RWPE1 (cell line): Measurements from ENCODE around the gene PDK2.
A peak's percentile ranks its signal among the peaks of the same experiment; 100 is the strongest.

ENCODE experiments used
- CTCF ChIA-PET: fragments of 350-600 bp; sonication (Branson Sonifier 250); formaldehyde crosslinking; extraction: SDS; loops from one replicate; lab custom pipeline; 2021; lab: Yijun Ruan, JAX
- POLR2A ChIA-PET: fragments of 400-600 bp; formaldehyde crosslinking; extraction: SDS; loops from one replicate; lab custom pipeline; 2020; ENCODE audit warnings: antibody characterized with exemption; ENCODE audit not compliant: low non-redundant PET; lab: Yijun Ruan, JAX
- DNase-seq: peaks from one replicate; pipeline ENCODE4 v3.0.0; 2012; ENCODE audit warnings: low spot score
- H3K27ac ChIP-seq: fragments of 450-650 bp; 2 replicates; pipeline ENCODE4 v1.5.1; 2017
- TF ChIP-seq, protein P1 (sequence below): fragments of 450-650 bp; conservative IDR thresholded peaks from 2 replicates; pipeline ENCODE4 v1.5.1; 2017; ENCODE audit warnings: low read depth, mild to moderate bottlenecking

The PDK2 gene

DNA sequence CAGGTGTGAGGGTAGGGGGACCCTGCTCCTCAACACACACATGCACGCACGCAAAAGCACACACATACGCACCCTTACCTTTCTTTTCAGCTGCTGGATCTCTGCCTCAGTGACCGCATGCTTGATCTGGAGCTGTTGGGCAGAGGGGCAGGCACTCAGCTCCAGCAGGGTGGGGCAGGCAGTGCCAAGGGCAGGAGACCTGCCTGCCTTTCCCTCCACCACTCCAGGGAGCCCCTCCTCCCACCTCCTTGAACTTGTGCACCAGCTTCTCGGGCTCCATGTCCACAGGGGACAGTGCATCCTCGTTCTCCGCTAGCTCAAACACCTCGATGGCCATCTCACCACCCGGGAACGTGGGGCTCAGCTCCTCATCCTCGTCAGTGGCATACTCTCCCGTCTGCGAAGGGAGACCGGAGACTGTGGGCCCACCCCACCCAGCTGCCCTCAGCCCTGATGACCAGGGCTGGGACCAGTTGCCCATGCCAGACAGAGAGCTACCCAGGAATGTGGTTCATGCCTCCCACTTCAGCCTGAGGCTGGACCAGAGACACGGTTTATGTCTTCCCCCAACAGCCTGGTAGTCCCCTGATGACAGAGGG is 44.1 kb downstream of the PDK2 start:
- TF ChIP-seq, protein P1, sequence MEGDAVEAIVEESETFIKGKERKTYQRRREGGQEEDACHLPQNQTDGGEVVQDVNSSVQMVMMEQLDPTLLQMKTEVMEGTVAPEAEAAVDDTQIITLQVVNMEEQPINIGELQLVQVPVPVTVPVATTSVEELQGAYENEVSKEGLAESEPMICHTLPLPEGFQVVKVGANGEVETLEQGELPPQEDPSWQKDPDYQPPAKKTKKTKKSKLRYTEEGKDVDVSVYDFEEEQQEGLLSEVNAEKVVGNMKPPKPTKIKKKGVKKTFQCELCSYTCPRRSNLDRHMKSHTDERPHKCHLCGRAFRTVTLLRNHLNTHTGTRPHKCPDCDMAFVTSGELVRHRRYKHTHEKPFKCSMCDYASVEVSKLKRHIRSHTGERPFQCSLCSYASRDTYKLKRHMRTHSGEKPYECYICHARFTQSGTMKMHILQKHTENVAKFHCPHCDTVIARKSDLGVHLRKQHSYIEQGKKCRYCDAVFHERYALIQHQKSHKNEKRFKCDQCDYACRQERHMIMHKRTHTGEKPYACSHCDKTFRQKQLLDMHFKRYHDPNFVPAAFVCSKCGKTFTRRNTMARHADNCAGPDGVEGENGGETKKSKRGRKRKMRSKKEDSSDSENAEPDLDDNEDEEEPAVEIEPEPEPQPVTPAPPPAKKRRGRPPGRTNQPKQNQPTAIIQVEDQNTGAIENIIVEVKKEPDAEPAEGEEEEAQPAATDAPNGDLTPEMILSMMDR: no peak
- H3K27ac ChIP-seq: peak overlapping the region; percentile 98
- CTCF ChIA-PET: interaction anchor here (0.7 to 2.2 kb wide), 12 partner anchors 10 to 157 kb away, joined by 3 to 7 read pairs (median 4); partner anchors contain the start of genes PPP1R9B and SAMD14
- no peak for DNase-seq
- POLR2A ChIA-PET: interaction anchor here (0.5 kb wide), 1 partner anchor 9 kb away, joined by 3 read pairs; the partner anchor contains the start of gene SAMD14

DNA sequence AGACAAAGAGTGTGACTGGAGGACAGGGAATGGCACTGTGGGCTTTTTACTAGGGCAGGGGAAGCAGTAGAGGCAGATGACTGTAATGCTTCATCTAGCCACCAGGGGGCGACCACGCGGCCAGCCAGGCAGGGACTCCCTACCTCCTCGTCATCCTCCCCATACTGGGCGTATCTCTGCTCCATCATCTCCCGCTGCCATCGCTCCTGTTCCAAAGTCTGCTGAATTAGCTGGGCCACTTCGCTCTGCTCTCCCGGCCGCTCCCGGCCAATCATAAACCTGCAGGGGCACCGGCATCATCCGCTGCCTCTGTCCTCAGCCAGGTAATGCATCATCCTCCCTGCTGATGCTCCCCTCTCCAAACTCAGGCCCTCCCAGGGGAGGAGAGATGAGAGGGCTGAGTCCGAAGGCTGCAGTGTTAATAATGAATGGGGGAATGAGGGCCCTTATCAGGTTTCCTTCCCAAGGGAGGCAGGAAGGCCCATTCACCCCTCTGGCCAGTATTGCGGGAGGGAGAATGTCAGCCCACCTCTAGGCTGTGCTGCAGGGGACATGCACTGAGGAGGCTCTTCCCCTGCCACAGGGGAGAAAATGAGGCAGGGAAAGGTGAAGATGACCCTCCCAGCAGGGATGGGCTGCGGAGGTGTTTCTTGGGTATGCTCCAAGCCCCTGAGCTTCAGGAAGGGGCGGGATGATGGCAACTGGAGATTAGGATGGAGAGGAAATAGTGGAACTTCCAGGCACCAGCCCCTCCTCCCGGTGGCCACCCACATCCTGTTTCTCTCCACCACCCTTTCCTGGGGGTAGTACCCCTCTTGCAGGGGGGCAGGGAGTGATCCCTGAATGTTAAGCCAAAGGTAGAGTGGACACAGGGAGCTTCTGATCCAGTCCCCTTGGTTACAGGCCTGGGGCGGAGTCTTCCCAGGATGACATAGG is 45.1 kb downstream of the PDK2 start:
- TF ChIP-seq, protein P1: peak; percentile 97
- CTCF ChIA-PET: interaction anchor here (0.6 to 2.2 kb wide), 11 partner anchors 10 to 316 kb away, joined by 3 to 7 read pairs (median 4); partner anchors contain the start of gene PPP1R9B
- peak; percentile 77 for DNase-seq
- H3K27ac ChIP-seq: peak overlapping the region; percentile 98
- POLR2A ChIA-PET: no interaction called here

DNA sequence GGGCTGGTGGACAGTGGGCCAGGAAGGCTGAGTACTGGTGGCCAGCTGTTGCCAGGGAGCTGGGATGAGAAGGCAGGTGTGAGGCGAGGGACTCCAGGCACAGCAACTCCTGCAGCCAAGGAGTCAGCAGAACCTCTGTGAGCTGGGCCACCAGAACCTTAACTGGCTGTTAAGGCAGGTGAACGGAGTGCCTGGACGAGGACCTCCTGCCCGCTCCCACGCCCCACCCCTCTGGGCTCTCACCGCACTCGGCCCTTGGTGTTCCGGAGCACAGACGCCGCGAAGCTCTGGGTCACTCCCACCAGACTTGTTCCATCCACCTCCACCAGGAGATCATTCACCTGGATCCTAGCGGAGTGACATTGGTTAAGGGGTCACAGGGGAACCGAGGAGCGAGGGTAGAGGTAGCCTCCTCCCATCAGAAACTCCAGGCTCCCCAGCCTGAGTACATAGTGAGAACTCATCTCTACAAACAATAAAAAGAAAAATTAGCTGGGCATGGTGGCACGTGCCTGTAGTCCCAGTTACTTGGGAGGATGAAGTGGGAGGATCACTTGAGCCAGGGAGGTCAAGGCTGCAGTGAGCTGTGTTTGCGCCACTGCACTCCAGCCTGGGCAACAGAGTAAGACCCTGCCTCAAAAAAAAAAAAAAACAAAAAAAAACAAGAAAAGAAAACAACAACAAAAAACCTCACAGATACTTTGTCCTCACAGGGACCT is 46.0 kb downstream of the PDK2 start:
- DNase-seq: no peak
- CTCF ChIA-PET: interaction anchor here (0.6 to 1.2 kb wide), 4 partner anchors 16 to 317 kb away, joined by 3 read pairs; no protein-coding TSS in a partner anchor
- TF ChIP-seq, protein P1: no peak
- POLR2A ChIA-PET: no interaction called here
- H3K27ac ChIP-seq: peak overlapping the region; percentile 98

DNA sequence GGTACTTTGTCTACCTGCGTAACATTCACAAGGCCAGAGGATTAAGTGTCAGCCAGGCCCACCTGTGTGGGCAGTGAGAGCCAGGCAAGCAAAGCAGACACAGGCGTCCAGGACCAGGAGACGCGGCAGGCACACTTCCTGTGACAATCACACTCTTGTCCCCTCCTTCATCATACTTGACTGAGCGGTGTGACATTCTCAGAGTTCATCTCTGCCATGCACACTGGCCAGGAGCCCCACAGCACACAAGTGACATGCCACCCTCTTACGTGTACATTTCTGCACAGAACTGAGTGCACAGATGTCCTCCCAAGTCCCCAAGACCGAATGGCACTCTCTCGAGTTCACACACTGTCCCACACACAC is 46.6 kb downstream of the PDK2 start:
- POLR2A ChIA-PET: no interaction called here
- TF ChIP-seq, protein P1: no peak

DNA sequence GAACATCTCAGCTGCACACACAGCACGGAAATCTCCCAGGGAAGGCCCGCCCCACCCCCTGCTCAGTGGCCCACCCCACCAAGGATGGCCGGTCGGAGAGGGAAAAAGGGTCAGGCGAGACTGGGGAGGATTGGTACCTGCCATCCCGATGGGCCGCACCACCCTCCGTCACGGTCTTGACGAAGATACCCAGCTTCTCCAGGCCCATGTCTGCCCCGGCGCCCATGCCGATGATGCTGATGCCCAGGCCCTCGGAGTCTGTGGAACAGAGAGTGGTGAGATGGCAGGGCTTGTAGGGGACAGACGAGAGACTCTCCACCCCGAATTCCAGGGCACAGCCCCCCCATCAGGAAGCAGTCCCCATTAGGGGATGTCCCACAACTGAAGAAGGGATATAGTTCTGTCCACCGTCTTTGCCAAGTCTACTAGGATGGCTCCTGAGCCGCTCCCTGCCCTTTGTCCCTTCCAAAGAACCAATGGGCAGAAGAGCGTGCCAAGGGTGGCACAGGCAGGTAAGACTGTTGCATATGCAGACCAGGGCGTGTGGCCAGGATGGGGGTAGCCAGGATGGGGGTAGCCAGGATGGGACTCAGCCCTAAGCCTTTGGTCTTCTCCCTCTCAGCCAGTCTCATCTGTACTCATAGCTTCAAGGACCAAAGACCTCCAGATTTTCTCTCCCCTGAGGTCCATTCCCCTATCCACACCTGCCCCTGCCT is 48.5 kb downstream of the PDK2 start:
- TF ChIP-seq, protein P1: no peak
- POLR2A ChIA-PET: no interaction called here
- CTCF ChIA-PET: interaction anchor here (0.7 kb wide), 1 partner anchor 39 kb away, joined by 4 read pairs; no protein-coding TSS in a partner anchor
- H3K27ac ChIP-seq: peak overlapping the region; percentile 98
- no peak for DNase-seq

More for the DNA sequence above, 46.6 kb downstream of the PDK2 start:
- peak overlapping the region; percentile 98 for H3K27ac ChIP-seq
- no peak for DNase-seq
- CTCF ChIA-PET: interaction anchor here (0.7 to 1.0 kb wide), 2 partner anchors 26 to 158 kb away, joined by 3 read pairs; no protein-coding TSS in a partner anchor
